HG02588 (cell line): ENCODE measurements around the gene ZNF446.
"Not testable (repeated sequence)": the region's sequence is repeated elsewhere in the genome, so short reads cannot be mapped to it uniquely, and the experiment has no call there.

ENCODE experiments used
- ATAC-seq: cut with Tn5 transposase; IDR thresholded peaks from one replicate; pipeline ENCODE4 v1.9.1; 2021; ENCODE audit warnings: mild to moderate bottlenecking, moderate library complexity; ENCODE audit not compliant: unreplicated experiment

The ZNF446 gene

DNA sequence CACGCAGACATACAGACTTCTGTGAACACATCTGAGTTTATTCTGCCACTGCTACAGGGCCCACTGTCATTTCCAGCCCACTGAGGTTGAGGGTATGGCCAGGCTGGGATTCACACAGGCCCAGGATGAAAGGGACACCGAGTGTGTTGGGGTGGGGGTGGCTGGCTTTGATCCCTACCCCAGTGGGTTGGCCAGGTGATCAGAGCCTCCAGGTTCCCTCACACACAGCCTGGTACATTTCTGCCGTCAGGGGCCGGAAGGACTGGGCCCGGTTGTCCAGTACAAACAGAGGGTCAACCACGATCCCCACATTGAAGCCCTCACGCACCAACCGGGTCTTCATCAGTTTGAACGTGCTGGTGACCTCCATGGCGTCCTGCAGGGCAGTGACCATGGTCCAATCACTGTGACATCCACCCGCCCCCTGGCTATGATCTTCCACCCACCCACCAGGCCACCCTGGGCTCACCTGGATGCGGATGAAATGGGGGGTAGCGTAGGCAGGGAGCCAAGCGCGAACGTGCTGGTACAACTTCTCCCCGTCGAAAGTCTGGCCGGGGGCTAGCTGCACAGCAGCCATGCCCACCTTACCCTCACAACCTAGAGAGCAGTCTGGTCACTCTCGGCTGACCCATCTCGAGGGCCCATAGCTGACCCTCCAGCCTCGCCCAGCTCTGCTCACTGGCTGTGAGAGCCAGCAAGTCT, 22.3 kb downstream of the ZNF446 start:
- no peak for ATAC-seq

DNA sequence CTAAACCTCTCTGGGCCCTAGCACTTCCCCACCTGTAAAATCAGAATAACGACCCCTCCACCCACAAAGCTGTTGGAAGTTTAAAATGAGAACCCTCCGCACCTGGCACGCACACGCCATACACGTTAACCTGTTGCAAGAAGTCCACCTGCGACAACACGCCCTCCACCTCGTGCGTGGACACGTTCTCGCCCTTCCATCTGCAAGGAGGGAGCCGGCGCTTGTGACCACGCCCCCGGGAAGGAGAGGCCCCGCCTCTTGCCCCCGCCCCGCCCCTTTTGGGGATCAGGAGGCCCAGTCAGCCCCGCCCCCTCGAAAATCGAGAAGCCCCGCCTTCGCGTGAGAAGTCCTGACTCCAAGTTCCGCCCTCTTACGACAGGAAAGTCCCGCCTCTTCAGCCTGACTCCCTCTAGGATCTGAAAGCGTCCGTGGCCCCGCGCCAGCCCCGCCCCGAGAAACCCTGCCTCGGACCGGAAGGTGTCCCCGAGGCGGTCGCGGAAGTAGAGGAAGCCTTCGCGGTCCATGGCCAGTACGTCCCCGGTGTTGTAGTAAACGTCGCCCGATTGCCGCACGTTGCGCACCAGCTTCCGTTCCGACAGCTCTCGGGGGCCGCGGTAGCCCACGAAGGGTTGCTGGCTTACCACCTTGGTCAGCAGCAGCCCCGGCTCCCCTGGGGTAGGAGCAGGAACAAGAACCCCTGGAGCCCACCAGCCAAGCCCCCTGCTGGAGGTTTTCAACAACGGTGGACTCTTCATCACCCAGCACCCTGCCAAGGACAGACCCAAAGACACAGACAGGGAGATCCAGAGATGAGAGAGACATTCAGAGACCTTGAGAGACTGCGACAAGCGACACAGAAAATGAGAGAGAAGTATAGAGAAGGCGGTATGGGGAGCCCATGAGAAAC, 23.1 kb downstream of the ZNF446 start:
- peak; percentile 88 for ATAC-seq

DNA sequence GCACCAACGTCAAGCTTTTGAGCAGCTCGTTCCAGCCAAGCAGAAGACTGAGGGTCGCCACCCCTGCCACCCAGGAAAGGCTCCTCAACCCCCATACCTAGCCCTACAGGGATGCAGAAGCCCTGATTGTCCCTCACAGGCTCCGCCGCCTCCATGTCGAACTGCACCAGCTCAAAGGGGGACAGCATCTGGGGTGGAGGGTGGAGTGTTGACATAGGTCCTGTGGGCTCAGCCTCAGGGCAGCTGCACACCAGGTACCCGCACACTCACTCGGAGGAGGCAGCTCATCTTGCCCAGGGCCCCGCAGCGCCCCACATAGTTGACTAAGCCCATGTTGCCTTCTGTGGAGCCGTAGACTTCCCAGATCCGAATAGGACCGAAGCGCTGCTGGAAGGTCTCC, 24.1 kb downstream of the ZNF446 start:
- ATAC-seq, result no peak

DNA sequence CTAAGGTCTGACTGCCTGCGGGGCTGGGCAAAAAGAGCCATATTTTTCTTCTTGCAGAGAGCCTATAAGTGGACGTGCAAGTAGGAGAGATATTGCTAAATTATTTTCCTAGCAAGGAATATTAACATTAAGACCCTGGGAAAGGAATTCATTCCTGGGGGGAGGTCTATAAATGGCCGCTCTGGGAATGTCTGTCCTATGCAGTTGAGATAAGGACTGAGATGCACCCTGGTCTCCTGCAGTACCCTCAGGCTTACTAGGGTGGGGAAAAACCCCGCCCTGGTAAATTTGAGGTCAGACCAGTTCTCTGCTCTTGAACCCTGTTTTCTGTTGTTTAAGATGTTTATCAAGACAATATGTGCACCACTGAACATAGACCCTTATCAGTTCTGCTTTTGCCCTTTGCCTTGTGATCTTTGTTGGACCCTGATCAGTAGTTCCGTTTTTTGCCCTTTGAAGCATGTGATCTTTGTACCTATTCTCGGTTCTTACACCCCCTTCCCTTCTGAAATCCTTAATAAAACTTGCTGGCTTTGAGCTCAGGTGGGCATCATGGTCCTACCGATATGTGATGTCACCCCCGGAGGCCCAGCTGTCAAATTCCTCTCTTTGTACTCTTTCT, 31.6 kb downstream of the ZNF446 start:
- ATAC-seq, result not testable (repeated sequence)

DNA sequence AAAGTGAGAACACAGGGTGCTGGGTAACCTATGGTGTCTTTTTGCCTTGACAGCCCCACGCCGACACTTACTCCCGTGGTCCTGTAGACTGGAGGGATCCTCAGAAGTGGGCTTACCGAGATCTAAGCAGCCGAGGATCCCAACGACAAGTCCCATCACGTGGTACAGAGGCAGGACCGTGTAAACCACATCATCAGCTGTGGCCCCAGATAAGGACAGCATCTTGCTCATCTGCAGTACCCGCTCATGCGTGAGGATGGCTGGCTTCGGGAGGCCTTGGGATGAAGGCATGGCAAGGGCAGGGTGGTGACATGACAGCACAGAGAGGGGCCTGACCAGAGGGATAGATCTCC, 33.6 kb downstream of the ZNF446 start:
- no peak for ATAC-seq

DNA sequence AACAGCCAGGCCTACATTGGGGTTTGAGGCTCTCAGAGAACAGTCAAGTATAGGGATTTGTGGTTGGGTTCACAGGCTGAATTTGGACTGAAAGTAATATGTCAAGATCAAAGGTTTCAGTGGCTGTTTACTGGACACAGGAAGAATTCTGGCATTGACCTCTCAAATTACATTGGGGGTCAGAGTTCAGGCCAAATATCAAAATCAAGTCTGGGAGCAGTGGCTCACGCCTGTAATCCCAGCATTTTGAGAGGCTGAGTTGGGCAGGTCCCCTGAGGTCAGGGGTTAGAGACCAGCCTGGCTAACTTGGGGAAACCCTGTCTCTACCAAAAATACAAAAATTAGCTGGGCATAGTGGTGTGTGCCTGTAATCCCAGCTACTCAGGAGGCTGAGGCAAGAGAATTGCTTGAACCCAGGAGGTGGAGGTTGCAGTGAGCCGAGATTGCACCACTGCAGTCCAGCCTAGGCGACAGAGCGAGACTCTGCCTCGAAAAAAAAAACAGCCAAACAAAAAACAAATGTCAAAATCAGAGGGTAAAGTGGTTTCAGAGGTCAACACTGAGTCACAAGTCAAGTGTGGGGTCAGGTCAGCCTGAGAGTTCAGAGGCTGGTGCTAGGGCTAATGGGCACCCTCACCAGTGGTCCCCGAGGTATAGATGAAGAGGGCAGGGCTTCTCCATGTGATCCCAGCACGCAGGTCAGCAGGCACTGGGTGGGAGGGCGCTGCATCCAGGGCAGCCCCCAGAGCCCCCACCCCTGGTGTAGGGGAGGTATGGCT, 34.1 kb downstream of the ZNF446 start:
- ATAC-seq, result no peak

DNA sequence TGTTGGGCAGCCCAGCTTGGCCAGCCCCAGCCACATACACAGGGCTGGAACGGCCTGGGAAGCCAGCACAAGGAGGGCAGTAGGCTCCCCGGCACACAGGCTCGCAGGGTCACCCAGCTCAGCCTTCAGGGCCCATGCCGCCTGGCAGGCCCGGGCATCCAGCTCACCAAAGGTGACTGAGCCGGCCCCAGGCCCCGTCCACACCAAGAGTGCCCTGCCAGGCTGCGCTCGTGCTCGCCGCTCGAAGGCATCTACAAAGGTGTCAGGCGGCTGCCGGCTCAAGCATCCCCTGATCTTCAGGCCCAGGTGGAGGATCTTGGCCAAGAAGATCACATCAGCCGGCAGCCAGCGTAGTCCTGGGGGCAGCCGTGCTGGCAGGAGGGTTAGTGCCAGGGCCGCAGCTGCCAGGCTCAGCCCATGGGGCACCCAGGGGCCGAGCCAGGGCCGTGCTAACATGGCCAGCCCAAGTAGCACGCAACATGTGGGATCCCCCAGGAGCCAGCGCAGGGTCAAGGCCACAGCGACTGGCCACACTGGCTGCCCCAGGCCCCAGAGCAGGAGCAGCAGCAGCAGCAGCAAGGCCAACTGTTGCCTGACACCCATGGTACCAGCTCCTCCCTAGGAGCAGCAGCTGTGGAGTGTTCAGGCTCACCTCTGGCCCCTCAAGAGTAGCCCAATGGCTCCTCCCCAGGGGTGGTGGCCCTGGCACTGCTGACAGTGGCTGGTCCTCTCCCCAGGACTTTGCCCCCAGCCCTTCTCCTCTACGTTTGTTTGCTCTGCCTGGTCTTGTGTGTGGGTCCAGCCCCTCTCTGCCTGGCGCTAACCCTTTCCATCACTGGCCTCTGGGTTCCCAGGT, 35.4 kb downstream of the ZNF446 start, which contains the start of gene SLC27A5:
Gene SLC27A5 (minus strand): TSS at position 640 of the 856 bp plus-strand sequence. CDS start 37 bp downstream, at position 603.
- ATAC-seq, result no peak

DNA sequence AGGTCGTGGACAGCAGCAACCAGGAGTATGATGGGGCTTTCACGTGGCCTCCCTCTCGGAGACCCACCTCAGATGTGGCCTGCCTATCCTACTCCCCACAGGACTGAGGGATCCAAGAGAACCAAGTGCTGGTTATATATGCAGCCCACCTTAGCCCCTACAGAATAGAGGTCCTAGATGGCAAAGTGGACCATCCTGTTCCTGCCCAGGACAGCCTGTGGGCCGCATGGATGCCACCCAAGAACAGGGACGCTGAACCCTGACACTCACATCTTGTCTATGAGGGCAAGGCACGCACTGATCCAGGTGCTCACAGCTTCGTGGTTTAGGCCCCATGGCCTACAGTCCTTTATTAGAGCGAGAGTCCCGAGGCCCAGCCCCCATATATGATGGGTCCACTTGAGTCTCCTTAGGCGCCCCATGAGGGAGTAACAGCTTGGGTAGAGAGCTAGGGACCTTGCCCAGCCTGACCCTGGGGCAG, 37.1 kb downstream of the ZNF446 start:
- ATAC-seq, result no peak

DNA sequence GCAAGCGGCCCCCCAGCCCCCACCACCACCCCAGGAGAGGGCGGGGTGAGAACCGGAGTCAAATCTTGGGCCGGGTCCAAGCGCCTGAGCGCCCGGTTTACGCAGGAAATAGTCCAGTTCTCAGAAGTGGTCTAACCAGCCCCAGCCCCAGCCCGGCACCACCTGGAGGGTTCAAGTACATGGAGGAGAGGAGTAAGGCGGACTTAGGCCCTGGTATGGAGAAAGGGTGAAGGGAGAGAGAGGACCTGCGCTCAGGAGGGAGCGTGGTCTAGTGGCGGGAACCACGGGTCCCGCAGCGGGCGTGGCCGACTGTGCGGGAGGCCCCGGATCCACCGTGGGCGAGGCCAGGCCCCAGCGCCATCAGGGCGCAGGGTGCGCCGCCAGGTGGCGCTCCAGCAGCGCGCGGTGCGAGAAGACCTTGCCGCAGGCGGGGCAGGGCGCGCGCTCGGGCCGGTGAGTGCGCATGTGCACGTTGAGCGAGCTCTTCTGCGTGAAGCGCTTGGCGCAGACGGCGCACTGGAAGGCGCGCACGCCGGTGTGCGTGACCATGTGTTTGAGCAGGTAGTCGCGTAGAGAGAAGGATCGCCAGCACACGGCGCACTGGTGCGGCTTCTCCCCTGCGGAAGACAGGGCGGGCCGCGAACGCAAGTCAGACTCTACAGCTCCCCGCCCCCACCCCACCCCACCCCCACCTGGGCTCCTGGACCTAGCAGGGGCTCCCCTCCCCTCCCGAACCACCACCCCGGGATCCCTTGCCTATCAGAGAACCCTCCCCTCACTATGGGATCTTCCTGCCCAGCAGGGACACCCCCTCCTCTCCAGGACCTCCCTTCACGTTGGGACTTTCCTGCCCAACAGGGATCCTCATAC, 37.8 kb downstream of the ZNF446 start:
- peak; percentile 68 for ATAC-seq

DNA sequence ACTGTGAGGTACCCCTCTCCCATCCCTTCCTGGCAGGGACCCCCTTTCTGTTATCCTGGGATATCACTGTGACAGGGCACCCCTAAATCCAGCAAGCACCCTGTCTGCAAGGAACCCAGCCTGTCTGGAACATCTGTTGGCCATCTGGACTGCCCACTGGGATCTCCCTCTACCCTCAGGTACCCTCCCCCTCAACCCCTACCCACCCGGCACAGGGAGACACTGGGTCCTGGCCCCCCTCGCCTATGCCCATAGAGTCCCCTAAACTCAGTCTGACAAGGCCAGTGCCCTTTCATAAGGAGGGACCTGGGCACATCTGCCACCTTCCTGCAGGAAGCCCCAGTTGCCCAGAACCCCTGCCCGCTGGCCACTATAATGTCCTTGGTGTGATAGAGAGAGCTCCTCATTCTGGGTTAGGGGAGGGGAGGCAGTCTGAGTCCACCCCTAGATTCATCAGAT, 38.4 kb downstream of the ZNF446 start:
- no peak for ATAC-seq

DNA sequence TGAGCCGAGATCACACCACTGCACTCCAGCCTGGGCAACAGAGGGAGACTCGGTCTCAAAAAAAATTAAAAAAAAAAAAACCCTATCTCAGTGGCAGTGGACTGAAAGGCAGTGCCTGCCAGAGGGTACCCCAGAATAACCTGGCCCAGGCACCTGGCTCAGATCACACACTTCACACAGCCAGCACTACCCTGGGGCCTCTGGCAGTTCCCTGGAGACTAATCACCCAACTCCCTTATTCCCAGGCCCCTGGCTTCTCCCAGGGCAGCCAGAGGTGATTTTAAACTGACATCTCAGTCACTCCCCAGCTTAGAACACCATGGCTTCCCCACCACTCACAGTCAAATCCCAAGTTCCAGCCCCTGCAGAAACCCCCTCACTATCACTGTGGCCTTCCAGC, 39.1 kb downstream of the ZNF446 start:
- ATAC-seq, result no peak

DNA sequence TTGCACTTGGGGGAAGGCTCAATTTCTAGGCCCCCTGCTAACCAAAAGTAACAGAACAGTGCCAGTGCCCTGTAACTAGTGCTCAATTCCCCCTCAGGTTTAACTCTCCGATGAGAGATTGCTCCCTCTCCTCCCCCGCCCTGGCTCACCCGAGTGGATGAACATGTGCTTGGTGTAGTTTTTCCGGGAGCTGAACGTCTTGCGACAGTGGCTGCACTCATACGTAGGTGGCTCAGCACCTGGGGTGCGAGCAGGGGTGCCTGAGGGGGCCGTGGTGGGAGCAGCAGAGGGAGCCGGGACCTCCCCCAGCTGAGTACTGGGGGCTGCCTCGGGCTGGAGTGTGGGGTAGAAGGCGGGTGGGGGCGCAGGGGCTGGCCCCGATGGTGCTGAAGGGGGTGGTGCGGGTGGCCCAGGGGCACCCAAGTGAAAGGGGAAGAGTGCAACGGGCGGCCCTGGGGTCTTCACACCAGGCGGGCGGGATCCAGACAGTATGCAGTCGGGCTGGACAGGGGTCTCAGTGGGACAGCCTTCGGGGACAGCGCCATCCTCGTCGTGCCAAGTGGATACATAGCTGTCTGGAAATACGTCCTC, 40.2 kb downstream of the ZNF446 start:
- no peak for ATAC-seq

DNA sequence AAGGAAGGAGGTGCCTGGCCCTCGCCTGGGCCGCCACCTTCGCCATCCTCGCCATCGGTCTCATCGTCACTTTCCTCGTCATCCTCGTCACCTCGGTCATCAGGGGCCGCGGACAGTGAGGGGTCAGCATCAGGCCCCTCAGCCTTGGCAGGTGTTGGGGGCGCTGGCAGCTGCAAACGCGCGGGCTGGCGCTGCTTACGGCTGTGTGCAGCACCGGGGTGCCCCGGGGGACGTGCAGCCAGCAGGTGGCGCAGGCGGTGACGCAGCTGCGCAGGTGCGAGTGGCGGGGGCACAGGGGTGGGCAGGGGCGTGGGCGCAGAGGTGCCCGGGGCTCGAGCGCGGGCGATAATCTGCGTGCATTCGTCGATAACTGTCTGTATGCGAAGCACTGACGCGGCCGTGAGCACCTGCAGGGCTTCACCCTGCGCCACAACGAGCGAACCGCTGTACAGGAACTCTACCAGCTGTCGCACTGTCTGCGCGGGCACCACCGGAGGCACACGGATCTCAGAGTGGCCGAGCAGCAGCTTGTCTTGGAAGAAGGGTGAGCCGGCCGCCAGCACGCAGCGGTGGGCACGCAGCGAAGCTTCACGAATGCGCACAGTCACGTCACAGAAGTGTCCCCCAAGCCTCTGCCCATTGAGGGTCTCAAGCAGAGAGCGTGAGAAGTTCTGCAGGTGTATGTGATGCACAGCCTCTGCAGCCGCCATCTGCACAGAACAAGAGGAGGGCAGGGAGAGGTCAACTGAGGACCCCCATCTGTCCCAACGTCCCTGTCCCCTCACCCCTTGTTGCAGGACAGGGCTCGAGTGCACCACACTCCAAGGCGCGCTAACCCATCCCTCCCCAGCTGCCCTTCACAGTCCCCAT, 41.0 kb downstream of the ZNF446 start:
- no peak for ATAC-seq

DNA sequence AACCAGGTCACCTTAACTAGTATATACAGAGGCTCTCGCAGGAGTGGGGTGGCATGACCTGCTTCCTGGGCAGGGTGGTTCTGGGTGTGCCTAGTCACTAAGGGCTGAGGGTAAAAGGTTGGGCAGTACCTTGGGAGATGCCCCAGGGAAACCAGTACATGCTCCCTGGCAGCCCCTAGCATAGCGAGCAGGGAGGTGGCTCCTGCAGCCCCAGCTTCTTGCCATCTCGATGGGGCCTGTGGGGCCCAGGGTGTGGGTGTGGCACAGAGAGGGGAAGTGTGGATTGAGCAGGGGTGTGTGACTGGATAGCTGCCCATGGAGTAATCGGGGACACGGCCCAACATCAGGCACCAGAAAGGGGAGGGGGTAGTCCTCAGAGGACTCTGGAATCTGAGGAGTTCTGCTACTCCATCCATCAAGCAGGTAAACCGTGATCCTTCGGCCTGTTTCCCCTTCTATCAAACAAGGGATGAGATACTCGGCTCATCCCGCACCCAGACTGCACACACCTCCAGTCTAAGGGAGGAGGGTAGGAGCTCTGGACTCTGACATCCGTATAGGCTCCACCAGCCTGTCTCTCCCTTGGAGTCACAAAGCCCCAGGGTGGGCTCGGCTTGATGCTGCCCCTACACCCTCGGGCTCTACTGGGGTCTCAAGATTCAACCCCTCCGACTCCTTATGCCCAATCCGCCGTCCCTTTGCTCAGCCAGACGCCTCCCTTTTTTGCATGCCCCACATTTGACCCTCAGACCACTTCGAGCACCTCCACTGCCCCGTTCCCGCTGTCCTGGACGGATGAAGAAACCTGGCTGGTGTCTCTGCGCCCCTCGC, 42.3 kb downstream of the ZNF446 start:
- ATAC-seq, result no peak

DNA sequence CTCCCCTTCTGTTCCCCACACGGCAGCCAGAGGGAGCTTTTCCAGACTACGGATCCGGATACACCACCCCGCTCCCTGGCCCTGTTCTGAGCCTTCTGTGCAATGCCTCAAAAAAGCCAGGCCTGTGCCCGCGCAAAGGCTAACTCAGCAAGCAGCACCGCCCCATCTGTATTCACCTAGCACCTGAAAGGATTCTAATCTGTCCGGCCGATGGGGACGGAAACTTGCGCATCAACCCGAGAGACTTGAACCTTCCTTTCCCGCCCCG, 42.9 kb downstream of the ZNF446 start:
- no peak for ATAC-seq

DNA sequence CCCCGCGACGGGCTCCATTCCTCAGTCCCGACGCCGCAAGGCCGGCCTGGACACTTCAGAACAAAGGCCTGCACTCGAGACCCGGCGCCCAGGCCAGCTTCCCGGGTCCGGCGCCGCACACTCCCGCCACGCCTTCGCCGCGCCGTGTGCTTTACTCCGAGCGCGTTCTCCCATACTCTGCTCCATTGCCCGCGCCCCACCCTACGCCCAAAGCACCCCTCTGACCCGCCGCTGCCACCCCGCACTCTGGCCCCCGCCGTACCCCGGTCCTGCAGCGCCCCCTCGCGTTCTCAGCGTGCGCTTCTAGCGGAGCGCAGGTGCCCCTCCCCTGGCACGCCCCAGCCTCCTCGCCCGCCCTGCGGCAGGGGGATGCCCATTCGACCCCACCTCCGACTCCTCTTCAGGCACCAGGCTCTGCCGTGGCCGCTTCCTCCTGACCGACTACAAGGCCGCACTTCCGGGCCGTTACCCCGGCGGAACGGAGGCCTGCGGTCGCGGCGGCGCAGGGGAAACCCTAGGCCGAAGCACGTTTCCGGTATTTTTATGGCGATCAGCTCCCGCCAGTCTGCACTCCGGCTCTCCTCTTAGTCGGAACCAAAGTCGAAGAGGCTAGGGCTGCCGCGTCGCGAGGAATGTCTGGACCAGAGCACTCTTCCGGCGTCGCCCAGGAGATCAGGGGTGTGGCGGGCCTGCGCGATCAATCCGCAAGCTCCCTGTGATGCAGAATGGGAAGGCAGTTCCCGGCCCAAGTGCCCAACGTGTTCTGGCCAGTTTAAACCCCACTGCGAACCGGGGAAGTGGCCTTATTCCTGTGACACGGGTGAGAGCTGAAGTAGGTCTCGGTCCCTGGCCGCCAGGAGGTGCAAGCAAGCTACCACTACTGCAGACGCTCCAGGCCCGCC, 43.5 kb downstream of the ZNF446 start, which contains the start of gene ZBTB45:
Gene ZBTB45 (minus strand): TSS at position 456 of the 902 bp plus-strand sequence. CDS start 2,137 bp downstream, outside the sequence.
- ATAC-seq, result peak; percentile 75
